H1 (cell line): Measurements from ENCODE around the gene RD3L. TPM values are rescaled to one million over a fixed set of nuclear protein-coding genes. Genes with fewer than 3 reads are reported as not detected.

Experiments
- CTCF ChIA-PET: fragments of 300-600 bp; sonication (Branson Sonifier 250); formaldehyde crosslinking; loops from one replicate; lab custom pipeline; 2021; ENCODE audit not compliant: partially characterized antibody; lab: Charles Lee
- POLR2A ChIA-PET: fragments of 300-600 bp; sonication (Branson Sonifier 250); formaldehyde crosslinking; loops from one replicate; lab custom pipeline; 2021; ENCODE audit warnings: inconsistent platforms; ENCODE audit not compliant: partially characterized antibody; lab: Charles Lee
- DNase-seq, 2 experiments: peaks; one replicate each; pipeline versions ENCODE4 v3.0.0 to v3.0.0-alpha.2; 2010 to 2022; ENCODE audit warnings: low spot score in 2 of 2, low read depth in 1 of 2, mixed read lengths in 1 of 2
- FAIRE-seq: peaks from 2 replicates; lab custom pipeline; 2011; peaks lifted over from hg19 to GRCh38; lab: Jason Lieb, UNC
- H2AFZ ChIP-seq: 2 replicates; pipeline ENCODE4 v1.8.1; 2012; ENCODE audit warnings: low read length, inconsistent platforms
- H2AK5ac ChIP-seq: 2 replicates; pipeline ENCODE4 v1.6.1; 2013; ENCODE audit warnings: low read depth, low read length
- H2BK120ac ChIP-seq: replicated peaks from 2 replicates; pipeline ENCODE3; 2013; ENCODE audit warnings: low read depth, low read length, inconsistent platforms
- H2BK12ac ChIP-seq: 2 replicates; pipeline ENCODE4 v1.6.1; 2013; ENCODE audit warnings: low read depth, low read length
- H2BK15ac ChIP-seq: 2 replicates; pipeline ENCODE4 v1.6.1; 2013; ENCODE audit warnings: low read length
- H2BK20ac ChIP-seq: 2 replicates; pipeline ENCODE4 v1.6.1; 2013; ENCODE audit warnings: low read length
- H2BK5ac ChIP-seq: 2 replicates; pipeline ENCODE4 v1.6.1; 2013; ENCODE audit warnings: low read depth, low read length
- H3K14ac ChIP-seq: 2 replicates; pipeline ENCODE4 v1.6.1; 2013; ENCODE audit warnings: inconsistent platforms; ENCODE audit not compliant: insufficient read length
- H3K18ac ChIP-seq: 2 replicates; pipeline ENCODE4 v1.6.1; 2013; ENCODE audit warnings: low read length; ENCODE audit errors: extremely low read depth
- H3K23ac ChIP-seq: 2 replicates; pipeline ENCODE4 v1.6.1; 2013; ENCODE audit warnings: inconsistent platforms; ENCODE audit not compliant: insufficient read length
- H3K23me2 ChIP-seq: 2 replicates; pipeline ENCODE4 v1.6.1; 2013; ENCODE audit warnings: low read depth, low read length
- H3K27ac ChIP-seq: 2 replicates; pipeline ENCODE4 v1.6.1; 2011; ENCODE audit warnings: low read depth, low read length, inconsistent platforms
- H3K27me3 ChIP-seq, 4 experiments: replicated peaks in 1 of 4; 1 replicate in 1 of 4; 2 replicates in 3 of 4; pipeline versions ENCODE4 v1.6.1 to v1.8.1; 2011 to 2013; ENCODE audit warnings: low read length in 3 of 4, mild to moderate bottlenecking in 3 of 4, inconsistent platforms in 2 of 4, mixed read lengths in 2 of 4, moderate library complexity in 1 of 4; ENCODE audit not compliant: control insufficient read depth in 3 of 4, insufficient read depth in 3 of 4; ENCODE audit errors: extremely low read depth in 1 of 4
- H3K36me3 ChIP-seq, 4 experiments: 2 replicates each; pipeline versions ENCODE4 v1.6.1 to v1.8.1; 2011 to 2013; ENCODE audit warnings: mild to moderate bottlenecking in 4 of 4, low read length in 3 of 4, moderate library complexity in 2 of 4, control low read depth in 1 of 4, inconsistent platforms in 1 of 4; ENCODE audit not compliant: insufficient read depth in 4 of 4, control insufficient read depth in 2 of 4
- H3K4ac ChIP-seq: replicated peaks from 2 replicates; pipeline ENCODE3; 2013; ENCODE audit warnings: low read length, low read depth, mixed read lengths, inconsistent platforms; ENCODE audit not compliant: insufficient read length
- H3K4me1 ChIP-seq, 4 experiments: replicated peaks in 1 of 4; 1 replicate in 1 of 4; 2 replicates in 3 of 4; pipeline versions ENCODE4 v1.6.1 to v1.8.1; 2011 to 2013; ENCODE audit warnings: low read length in 3 of 4, inconsistent platforms in 2 of 4, mixed read lengths in 1 of 4; ENCODE audit not compliant: insufficient read depth in 4 of 4, control insufficient read depth in 3 of 4
- H3K4me2 ChIP-seq, 2 experiments: 2 replicates each; pipeline versions ENCODE4 v1.6.1 to v1.8.1; 2011 to 2013; ENCODE audit warnings: low read depth in 2 of 2, low read length in 2 of 2, control low read depth in 1 of 2, inconsistent platforms in 1 of 2, mild to moderate bottlenecking in 1 of 2; ENCODE audit not compliant: insufficient read depth in 1 of 2
- H3K4me3 ChIP-seq, 4 experiments: fragments of 200-600, 300-600 bp in 1 of 4; sonication (generic), shearing (Covaris generic), sonication (Bioruptor Twin) in 1 of 4; 2 replicates each; pipeline versions ENCODE4 v1.5.1 to v1.8.1; 2011 to 2016; ENCODE audit warnings: low read length in 4 of 4, low read depth in 3 of 4, control low read depth in 2 of 4, inconsistent platforms in 2 of 4, mild to moderate bottlenecking in 2 of 4, mixed read lengths in 1 of 4, moderate library complexity in 1 of 4; ENCODE audit not compliant: insufficient read depth in 2 of 4; ENCODE audit errors: extremely low read depth in 1 of 4
- H3K56ac ChIP-seq: replicated peaks from 2 replicates; pipeline ENCODE3; 2013; ENCODE audit warnings: low read depth, mild to moderate bottlenecking, mixed read lengths, low read length, inconsistent platforms; ENCODE audit not compliant: insufficient read length
- H3K79me1 ChIP-seq: 2 replicates; pipeline ENCODE4 v1.6.1; 2013; ENCODE audit warnings: low read depth, low read length, control low read depth
- H3K79me2 ChIP-seq, 2 experiments: 2 replicates each; pipeline versions ENCODE4 v1.6.1 to v1.8.1; 2012 to 2013; ENCODE audit warnings: low read length in 2 of 2, mild to moderate bottlenecking in 2 of 2, inconsistent platforms in 1 of 2; ENCODE audit not compliant: insufficient read depth in 2 of 2, control insufficient read depth in 1 of 2
- H3K9ac ChIP-seq, 4 experiments: replicated peaks in 1 of 4; 1 replicate in 1 of 4; 2 replicates in 3 of 4; pipeline versions ENCODE4 v1.6.1 to v1.8.1; 2011 to 2013; ENCODE audit warnings: low read depth in 3 of 4, low read length in 3 of 4, control low read depth in 2 of 4, mild to moderate bottlenecking in 2 of 4, moderate library complexity in 2 of 4, inconsistent platforms in 1 of 4; ENCODE audit errors: extremely low read depth in 1 of 4
- H3K9me3 ChIP-seq, 2 experiments: 2 replicates each; pipeline versions ENCODE4 v1.6.1 to v1.8.1; 2012 to 2013; ENCODE audit warnings: mild to moderate bottlenecking in 2 of 2, moderate library complexity in 2 of 2, control low read depth in 1 of 2, inconsistent platforms in 1 of 2, low read depth in 1 of 2, low read length in 1 of 2, mixed read lengths in 1 of 2; ENCODE audit not compliant: insufficient read depth in 2 of 2
- H4K20me1 ChIP-seq, 2 experiments: replicated peaks in 1 of 2; 2 replicates each; pipeline versions ENCODE3 to v1.8.1; 2011 to 2013; ENCODE audit warnings: inconsistent platforms in 2 of 2, low read length in 2 of 2, mild to moderate bottlenecking in 1 of 2; ENCODE audit not compliant: insufficient read depth in 2 of 2, control insufficient read depth in 1 of 2
- H4K5ac ChIP-seq: 2 replicates; pipeline ENCODE4 v1.6.1; 2013; ENCODE audit warnings: low read length, low read depth, mixed read lengths, inconsistent platforms; ENCODE audit not compliant: insufficient read length
- H4K8ac ChIP-seq: 2 replicates; pipeline ENCODE4 v1.8.0; 2013; ENCODE audit warnings: mild to moderate bottlenecking, moderate library complexity, low read length, inconsistent platforms; ENCODE audit not compliant: insufficient read depth; ENCODE audit errors: extremely low read depth
- H4K91ac ChIP-seq: replicated peaks from 2 replicates; pipeline ENCODE3; 2013; ENCODE audit warnings: low read length, mixed read lengths, inconsistent platforms; ENCODE audit not compliant: insufficient read length
- BRCA1 ChIP-seq: IDR thresholded peaks from 2 replicates; pipeline ENCODE4 v1.6.1; 2012; ENCODE audit warnings: low read depth, low read length, improper control_type of control experiment
- CBX8 ChIP-seq: fragments of 300-800, 300-1000 bp; sonication (generic); IDR thresholded peaks from 2 replicates; pipeline ENCODE4 v1.7.1; 2016; ENCODE audit warnings: low read depth, low read length, borderline replicate concordance
- CEBPB ChIP-seq: IDR thresholded peaks from 2 replicates; pipeline ENCODE4 v1.6.1; 2012; ENCODE audit warnings: low read depth, low read length
- CTCF ChIP-seq, 3 experiments: IDR thresholded peaks; 1 replicate in 2 of 3; 2 replicates in 1 of 3; pipeline versions ENCODE4 v1.5.1 to v1.6.1; 2011; ENCODE audit warnings: low read length in 3 of 3, mild to moderate bottlenecking in 3 of 3, inconsistent platforms in 2 of 3, low read depth in 1 of 3, moderate library complexity in 1 of 3; ENCODE audit not compliant: insufficient read depth in 1 of 3; ENCODE audit errors: control extremely low read depth in 1 of 3
- GABPA ChIP-seq: IDR thresholded peaks from 2 replicates; pipeline ENCODE4 v1.6.1; 2011; ENCODE audit warnings: mild to moderate bottlenecking, low read length, moderate library complexity, borderline replicate concordance; ENCODE audit not compliant: insufficient read depth
- HDAC6 ChIP-seq: IDR thresholded peaks from one replicate; pipeline ENCODE4 v1.7.1; 2012; ENCODE audit warnings: low read depth, mild to moderate bottlenecking, inconsistent platforms, low read length, moderate library complexity
- JUND ChIP-seq: IDR thresholded peaks from 2 replicates; pipeline ENCODE4 v1.6.1; 2011; ENCODE audit warnings: mild to moderate bottlenecking, improper control_type of control experiment, low read length
- POLR2A ChIP-seq, 2 experiments: IDR thresholded peaks; 1 replicate in 1 of 2; 2 replicates in 1 of 2; pipeline ENCODE4 v1.6.1; 2011; ENCODE audit warnings: low read depth in 2 of 2, low read length in 2 of 2, mild to moderate bottlenecking in 2 of 2; ENCODE audit errors: control extremely low read depth in 1 of 2
- RBBP5 ChIP-seq: IDR thresholded peaks from 2 replicates; pipeline ENCODE4 v1.7.1; 2012; ENCODE audit warnings: low read depth, mild to moderate bottlenecking, inconsistent platforms, low read length, moderate library complexity, borderline replicate concordance
- RFX5 ChIP-seq: IDR thresholded peaks from 2 replicates; pipeline ENCODE4 v1.6.1; 2011; ENCODE audit warnings: low read depth, low read length, improper control_type of control experiment, borderline replicate concordance
- SAP30 ChIP-seq: fragments of 300-600 bp; sonication (generic); IDR thresholded peaks from 2 replicates; pipeline ENCODE4 v1.7.1; 2012; ENCODE audit warnings: low read length, moderate library complexity, mild to moderate bottlenecking, inconsistent platforms; ENCODE audit not compliant: insufficient read depth, insufficient replicate concordance
- TEAD4 ChIP-seq: IDR thresholded peaks from 2 replicates; pipeline ENCODE4 v1.6.1; 2012; ENCODE audit warnings: low read depth, low read length, inconsistent platforms, mixed read lengths
- YY1 ChIP-seq: IDR thresholded peaks from 2 replicates; pipeline ENCODE4 v1.6.1; 2011; ENCODE audit warnings: low read depth, mild to moderate bottlenecking, low read length
- WGBS, 2 experiments: shearing (Covaris generic) in 1 of 2; methylation state at CpG; one replicate each; pipeline versions ENCODE4 v1.1.6 to v1.1.7; 2013 to 2015; ENCODE audit warnings: low lambda C conversion rate in 2 of 2, mixed read lengths in 2 of 2, inconsistent platforms in 1 of 2, low coverage in 1 of 2, missing lambda C conversion rate in 1 of 2; ENCODE audit not compliant: insufficient replicate concordance in 2 of 2, insufficient coverage in 1 of 2, insufficient read length in 1 of 2; ENCODE audit errors: extremely low coverage in 1 of 2, missing lambda C conversion rate in 1 of 2; 5-methylcytosine and 5-hydroxymethylcytosine counted together
- polyA plus RNA-seq, 7 experiments: library from polyadenylated mRNA; depleted of rRNA in 3 of 7; stranded (reverse) in 5 of 7; unstranded in 2 of 7; fragments of >200 nt in 5 of 7; fragments of 200-250 nt in 2 of 7; gene quantifications; 1 replicate in 5 of 7; 2 replicates in 1 of 7; 4 replicates in 1 of 7; pipeline versions ENCODE4 v1.2.1 to v1.2.3, GENCODE V29; 2011 to 2013; ENCODE audit warnings: missing spikeins in 2 of 7, mixed read lengths in 2 of 7
- total RNA-seq: library from RNA; stranded (reverse); fragmentation: NEBNext Ultra II Directional; extraction: Animal tissue kit (Norgen Biotek cat#: 25700); gene quantifications from 2 replicates; pipeline ENCODE4 v1.2.1, GENCODE V29; 2021

Gene RD3L
- total and polyA plus RNA-seq, 2 of the 8 experiments (the other 6 are each of a cell fraction or from before 2014, with no cell fraction given) = not detected

GRCh38 chr14:103974575-103974974, 32.2 kb upstream of the RD3L start:
- ChIA-PET POLR2A (no interaction called here), CTCF (interaction anchor here (0.8 to 1.5 kb wide), 2 partner anchors 74 to 526 kb away, joined by 3 read pairs; no protein-coding TSS in a partner anchor)
- no peak overlapping the region for H3K9ac ChIP-seq
- no peak overlapping the region for H4K5ac ChIP-seq
- H3K56ac ChIP-seq = no peak overlapping the region
- DNase-seq (no peak), FAIRE-seq (no peak)
- H3K4me2 ChIP-seq = no peak overlapping the region
- H2BK120ac ChIP-seq = no peak overlapping the region
- H3K14ac ChIP-seq = no peak overlapping the region
- 82% methylated on average over 2 of the region's 2 CpGs; no CpG with 5 or more reads in 1 of the 2 experiments for WGBS, 2 experiments
- H3K27me3 ChIP-seq = no peaks in the 10 kb centered on the region
- no peaks in the 10 kb centered on the region for H3K4me1 ChIP-seq
- H2BK20ac ChIP-seq = no peak overlapping the region
- H3K79me1 ChIP-seq = no peaks in the 10 kb centered on the region
- no peak overlapping the region for H2AFZ ChIP-seq
- H3K9me3 ChIP-seq = 0 out of 4 replicates have a peak, but pooled peaks cover 0 to 4% of the 10 kb centered on the region in 2 experiments
- no peak overlapping the region for H3K27ac ChIP-seq
- H3K79me2 ChIP-seq = no peaks in the 10 kb centered on the region
- H2AK5ac ChIP-seq = no peak overlapping the region
- H4K91ac ChIP-seq = no peak overlapping the region
- no peak overlapping the region for H2BK5ac ChIP-seq
- no peak overlapping the region for H3K4ac ChIP-seq
- H3K23me2 ChIP-seq = no peaks in the 10 kb centered on the region
- no peaks in the 10 kb centered on the region for H4K20me1 ChIP-seq
- no peak overlapping the region for H2BK15ac ChIP-seq
- H3K36me3 ChIP-seq = no peaks in the 10 kb centered on the region
- no peak overlapping the region for H4K8ac ChIP-seq
- H2BK12ac ChIP-seq = no peak overlapping the region
- no peak overlapping the region for H3K23ac ChIP-seq
- H3K4me3 ChIP-seq = no peak overlapping the region
- H3K18ac ChIP-seq = no peak overlapping the region
- TF ChIP-seq TEAD4 = no peak
- TF ChIP-seq BRCA1 = no peak
- TF ChIP-seq GABPA = no peak
- TF ChIP-seq CBX8 = no peak
- TF ChIP-seq JUND = no peak
- TF ChIP-seq RBBP5 = no peak
- TF ChIP-seq CTCF (IDR thresholded peaks at IDR 0.05; ENCODE audit: control extremely low read depth in 1 of 3, insufficient read depth in 1 of 3, low read depth in 1 of 3, low read length in 3 of 3) = no peak
- TF ChIP-seq RFX5 = no peak
- TF ChIP-seq SAP30 = no peak
- no peak for TF ChIP-seq CEBPB
- TF ChIP-seq YY1 = no peak
- TF ChIP-seq HDAC6 = no peak
- no peak for TF ChIP-seq POLR2A (IDR thresholded peaks at IDR 0.05; ENCODE audit: control extremely low read depth in 1 of 2, low read depth in 2 of 2, low read length in 2 of 2)
